GM12801 (cell line): ENCODE results near the gene CDYL.

Experiments
- TF ChIP-seq, protein P1 (sequence below): IDR thresholded peaks from one replicate; pipeline ENCODE4 v1.5.1; 2011; ENCODE audit warnings: control low read depth; ENCODE audit not compliant: insufficient read length; ENCODE audit errors: extremely low read depth

CDYL gene

DNA sequence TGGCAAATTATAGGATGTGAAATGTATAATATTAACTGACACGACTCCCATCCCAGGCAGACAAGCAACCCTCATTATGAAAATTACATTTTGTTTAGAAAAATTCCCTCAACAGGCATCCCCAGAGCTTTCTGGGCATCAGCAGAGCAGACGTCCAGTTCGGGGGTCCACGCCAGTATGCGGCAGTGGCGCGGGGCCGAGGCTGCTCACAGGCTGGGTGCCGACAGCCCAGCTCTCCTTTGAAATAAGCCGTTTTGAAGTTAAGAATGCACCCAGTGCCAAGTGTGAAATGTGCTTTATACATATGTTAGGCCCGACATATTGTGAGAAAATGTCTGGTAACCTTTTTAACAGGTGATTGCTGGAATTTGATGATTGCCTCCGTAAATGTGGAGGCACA lies 177.2 kb downstream of the CDYL start:
- TF ChIP-seq, protein P1, sequence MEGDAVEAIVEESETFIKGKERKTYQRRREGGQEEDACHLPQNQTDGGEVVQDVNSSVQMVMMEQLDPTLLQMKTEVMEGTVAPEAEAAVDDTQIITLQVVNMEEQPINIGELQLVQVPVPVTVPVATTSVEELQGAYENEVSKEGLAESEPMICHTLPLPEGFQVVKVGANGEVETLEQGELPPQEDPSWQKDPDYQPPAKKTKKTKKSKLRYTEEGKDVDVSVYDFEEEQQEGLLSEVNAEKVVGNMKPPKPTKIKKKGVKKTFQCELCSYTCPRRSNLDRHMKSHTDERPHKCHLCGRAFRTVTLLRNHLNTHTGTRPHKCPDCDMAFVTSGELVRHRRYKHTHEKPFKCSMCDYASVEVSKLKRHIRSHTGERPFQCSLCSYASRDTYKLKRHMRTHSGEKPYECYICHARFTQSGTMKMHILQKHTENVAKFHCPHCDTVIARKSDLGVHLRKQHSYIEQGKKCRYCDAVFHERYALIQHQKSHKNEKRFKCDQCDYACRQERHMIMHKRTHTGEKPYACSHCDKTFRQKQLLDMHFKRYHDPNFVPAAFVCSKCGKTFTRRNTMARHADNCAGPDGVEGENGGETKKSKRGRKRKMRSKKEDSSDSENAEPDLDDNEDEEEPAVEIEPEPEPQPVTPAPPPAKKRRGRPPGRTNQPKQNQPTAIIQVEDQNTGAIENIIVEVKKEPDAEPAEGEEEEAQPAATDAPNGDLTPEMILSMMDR = no peak

DNA sequence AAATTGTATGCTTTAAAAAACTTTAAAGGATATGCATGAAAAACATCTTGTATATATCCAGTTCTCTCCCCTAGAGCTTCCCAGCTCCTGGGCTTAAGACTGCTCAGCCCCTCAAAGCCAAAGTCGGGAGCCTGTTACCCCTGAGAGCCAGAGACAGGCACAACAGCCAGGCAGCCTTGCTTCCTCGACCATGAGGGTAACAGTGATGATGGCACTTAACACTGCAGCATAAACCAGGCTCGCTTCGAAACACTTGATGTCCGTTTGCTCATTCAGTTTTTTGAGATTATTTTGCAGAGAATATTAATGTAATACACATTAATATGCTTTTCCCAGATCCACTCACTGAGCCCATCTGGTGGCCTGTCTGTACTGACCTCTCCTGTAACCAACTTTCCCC lies 180.4 kb downstream of the CDYL start:
- TF ChIP-seq, protein P1 = no peak

DNA sequence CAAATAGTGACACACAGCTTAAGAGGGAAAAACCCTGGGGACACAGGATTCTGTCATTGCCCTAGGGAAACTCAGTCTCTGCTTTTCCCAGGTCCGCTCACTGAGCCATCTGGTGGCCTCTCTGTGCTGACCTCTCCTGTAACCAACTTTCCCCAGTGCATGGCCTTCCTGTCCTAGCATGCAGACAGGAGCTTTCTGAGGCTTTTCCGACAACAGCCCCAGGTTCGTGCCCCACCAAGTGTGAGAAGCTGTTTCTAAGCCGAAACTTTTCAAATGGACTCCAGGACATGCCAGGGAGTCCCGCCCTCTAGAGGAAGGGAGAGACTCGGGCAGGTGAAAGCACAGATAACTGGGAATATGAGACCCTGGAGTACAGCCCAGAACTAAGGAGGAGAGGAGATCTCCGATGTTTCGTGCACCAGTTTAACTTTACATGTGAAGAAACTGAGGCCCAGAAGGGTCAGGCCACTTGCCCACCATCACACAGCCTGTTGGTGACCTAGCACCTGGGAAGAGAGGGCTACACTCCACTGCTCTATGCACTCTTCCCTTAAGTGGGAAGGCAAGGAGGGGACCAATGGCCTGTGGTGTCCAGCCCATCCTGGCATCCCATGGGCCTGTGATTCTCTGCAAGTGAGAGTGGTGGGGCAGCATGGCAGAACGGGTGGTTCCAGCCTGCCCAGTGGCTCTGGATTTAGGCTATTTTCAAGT lies 181.5 kb downstream of the CDYL start:
- TF ChIP-seq, protein P1 = no peak

DNA sequence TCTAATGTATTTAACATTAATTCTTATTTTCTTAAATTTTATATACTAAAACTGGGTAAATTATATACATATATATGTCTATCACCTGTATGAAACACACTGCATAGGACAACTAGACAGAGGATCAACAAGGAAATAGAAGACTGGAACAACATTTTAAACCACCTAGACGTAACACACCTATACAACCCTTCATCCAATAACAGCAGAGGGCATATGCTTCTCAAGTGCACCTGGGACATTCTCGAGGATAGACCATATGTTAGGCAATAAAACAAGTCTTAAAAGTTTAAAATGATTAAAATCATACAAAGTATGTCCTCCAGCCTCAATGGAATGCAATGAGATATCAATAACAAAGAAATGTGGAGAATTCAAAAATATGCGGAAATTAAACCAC lies 182.4 kb downstream of the CDYL start:
- TF ChIP-seq, protein P1 = no peak

DNA sequence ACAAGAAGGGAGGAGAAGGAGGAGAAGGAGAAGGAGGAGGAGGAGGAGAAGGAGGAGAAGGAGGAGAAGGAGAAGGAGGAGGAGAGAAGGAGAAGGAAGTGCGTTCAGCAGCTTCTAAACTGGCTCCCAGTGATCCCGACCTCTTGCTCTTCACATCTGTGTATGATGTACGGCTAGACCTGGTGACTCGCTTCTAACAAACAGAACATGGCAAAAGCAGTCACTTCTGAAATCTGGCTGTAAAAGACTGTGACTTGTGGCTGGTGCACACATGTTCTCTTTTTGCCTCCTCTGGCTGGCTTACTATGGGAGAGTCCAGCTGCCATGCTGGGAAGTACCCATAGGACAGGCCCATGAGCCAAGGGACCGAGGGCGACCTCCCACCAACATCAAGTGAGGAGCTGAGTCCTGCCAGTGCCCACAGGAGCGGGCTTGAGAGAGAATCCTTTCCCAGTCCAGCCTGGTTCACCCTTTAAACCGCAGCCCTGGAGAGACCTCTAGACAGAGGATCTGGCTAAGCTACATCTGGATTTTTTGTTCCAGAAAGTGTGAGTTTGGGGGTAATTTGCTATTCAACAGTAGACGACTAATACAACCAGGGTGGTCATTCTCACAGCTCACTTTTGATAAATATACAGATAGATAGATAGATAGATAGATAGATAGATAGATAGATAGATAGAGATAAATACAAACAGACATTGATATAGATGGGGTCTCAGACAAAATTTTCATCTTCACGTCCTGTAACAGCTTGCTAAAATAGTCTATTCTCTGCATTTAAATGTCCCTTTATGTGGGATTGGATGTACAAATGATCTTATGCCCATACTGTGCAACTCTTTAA lies 185.3 kb downstream of the CDYL start:
- TF ChIP-seq, protein P1 = no peak

DNA sequence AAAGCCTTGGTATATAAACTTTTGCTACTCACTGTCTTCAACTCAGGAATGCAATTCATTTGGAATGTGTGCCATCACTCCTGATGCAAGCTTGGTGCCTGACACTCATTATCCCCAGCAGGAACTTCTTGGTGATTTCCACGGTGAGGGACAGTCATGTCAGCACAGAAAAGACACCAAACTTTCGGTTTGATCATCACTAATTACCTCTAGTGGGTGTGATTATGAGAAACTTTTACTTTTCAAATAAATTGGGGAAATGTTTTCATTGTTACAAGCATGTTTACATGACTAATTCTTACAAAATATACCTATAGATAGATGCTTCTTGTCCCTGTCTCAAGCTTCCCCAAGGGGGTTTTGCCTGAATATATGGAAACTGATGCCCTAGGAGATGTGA lies 186.7 kb downstream of the CDYL start:
- TF ChIP-seq, protein P1 = no peak

DNA sequence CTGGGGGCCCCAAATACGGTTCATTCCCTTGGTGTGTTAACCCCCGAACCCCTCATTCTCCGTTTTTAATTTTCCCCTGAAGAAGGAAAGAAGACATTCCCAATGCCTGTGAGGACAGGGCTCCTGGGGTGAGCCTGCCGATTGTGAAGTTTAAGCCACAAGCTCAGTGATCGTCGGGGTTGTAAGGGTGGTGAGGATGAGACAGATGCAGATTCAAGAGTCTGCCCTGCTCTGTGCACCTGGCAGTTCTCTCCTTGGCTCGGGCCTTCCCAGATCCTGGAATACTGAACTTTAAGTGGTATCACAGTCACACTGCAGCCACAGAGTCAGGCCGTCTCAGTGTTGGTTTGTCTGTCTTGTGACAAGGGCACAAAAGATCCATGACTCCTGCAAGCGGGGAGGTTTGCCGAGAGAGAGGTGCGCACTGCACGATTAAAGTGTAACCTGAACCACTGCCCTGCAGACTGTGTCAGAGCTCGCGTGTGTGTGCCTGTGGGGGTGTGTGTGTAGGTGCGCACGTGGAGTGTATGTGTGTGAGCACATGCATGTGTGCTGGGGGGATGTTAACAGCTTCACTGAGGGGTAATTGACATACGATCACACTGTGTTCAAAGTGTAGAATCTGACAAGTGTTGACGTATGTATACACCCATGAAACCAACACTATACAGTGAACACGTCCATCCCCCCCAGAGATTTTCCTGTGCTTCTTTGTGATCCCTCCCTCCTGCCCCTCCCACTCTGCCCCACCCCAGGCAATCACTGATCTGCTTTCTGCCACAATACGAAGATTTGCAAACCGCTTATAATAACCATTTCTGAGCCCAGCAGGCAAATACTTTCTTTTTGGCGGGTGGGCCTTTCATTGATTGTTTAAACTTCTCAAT lies 188.7 kb downstream of the CDYL start:
- TF ChIP-seq, protein P1 = no peak
